Measurements from ENCODE around the gene NET1.

The NET1 gene

GRCh38 chr10:5482016-5482415 lies 69.7 kb downstream of the NET1 start:
- no peak for DNase-seq (ENCODE audit: low read depth)

DNA sequence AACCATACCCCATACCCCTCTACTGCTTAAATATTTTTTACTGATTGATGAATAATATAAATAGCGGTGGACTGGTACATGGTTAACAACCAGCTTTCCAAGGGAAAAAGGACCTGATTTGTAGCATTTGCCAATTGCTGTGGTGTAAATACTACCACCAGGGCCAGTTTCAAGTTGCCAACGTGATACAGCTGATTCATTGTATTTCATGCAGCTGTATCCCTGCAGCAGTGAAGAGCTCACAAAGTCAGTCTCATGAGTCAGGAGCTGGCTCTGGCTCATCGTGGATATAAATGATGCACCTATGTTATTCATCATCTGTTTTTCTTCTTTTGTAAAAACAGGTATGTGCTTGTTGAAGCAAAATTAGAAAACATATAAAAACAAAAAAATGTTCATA lies 71.8 kb downstream of the NET1 start:
- no peak for DNase-seq (ENCODE audit: low read depth)

DNA sequence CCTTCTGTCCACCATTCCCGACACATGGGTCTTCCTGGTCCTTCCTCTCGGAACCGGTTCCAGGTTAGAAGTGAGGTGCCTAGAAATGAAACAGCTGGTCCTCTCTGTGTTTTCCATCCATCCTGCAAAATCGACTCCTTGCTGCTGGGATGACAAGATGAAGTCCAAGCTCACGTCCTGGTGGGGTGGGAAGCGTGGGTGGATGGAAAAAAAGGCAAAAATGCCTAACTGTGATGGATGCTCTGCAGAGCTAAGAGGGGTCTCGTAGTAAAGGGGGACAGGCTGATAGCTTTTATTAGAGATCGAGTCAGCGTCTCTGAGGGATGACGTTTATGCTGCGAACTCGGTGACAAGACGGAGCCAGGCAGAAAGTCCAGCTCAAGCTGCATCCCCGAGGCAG lies 72.9 kb downstream of the NET1 start:
- DNase-seq (ENCODE audit: low read depth) = no peak

- no peak for DNase-seq (ENCODE audit: low read depth)
These were observed 73.8 kb downstream of the NET1 start for GRCh38 chr10:5485948-5486852.

DNA sequence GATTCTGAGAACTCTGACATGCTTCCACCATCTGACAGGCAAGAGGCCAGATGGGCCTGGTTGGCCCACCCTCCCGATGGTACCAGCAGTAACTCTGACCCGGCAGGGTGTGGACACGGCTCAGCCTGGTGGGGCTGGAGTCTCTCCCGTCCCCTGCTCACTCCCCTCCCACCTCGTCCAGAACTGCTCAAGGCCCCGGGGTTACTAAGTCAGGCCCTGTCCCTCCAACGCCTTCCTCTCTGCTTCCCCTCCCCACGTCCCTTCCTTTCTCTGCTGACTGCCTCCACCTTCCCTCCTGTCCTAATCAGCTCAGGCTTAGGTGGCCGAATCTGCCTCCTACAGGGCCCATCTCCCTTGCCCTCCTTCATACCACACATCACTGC lies 74.5 kb downstream of the NET1 start:
- DNase-seq (ENCODE audit: low read depth) = no peak

DNA sequence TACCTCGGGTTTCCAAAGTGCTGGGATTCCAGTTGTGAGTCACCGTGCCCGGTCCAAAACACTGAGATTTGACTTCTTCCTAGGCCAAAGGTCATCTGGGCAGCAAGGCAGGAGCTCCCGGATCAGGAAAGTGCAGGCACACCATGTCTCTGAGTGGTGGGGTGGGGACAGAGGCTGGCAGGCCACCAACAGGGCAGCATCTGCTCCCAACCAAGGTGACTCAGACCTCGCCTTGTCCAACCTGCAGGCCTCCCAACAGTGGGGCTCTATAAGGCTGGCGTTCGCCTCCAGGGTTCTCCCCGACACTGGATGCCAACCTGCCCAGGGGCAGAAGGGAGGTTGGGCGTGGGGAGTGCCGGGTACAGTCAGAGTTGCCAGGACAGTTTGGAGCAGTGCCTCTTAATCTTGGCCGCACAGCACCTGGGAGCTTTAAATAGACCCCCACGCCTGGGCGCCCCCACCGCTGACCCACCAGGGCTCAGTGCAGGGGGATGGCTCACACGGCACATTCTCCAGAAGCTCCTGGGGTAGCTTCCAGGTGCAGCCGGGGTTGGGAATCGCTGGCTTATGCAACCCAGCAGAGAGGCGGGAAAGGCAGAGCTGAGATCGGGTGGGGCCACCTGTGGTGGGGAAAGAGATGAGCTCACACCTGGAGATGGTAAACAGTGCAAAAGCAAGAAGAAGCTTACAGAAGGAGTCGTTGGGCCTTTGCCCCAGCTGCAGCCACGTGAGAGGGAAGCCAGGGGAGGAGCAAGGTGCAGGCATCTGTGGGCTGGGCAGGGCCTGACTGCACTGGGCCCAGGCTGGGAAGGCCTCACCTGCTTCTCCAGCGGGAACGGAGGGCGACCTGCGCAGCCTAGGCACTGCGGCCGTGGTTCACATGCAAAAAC lies 76.2 kb downstream of the NET1 start:
- DNase-seq (ENCODE audit: low read depth) = no peak

DNA sequence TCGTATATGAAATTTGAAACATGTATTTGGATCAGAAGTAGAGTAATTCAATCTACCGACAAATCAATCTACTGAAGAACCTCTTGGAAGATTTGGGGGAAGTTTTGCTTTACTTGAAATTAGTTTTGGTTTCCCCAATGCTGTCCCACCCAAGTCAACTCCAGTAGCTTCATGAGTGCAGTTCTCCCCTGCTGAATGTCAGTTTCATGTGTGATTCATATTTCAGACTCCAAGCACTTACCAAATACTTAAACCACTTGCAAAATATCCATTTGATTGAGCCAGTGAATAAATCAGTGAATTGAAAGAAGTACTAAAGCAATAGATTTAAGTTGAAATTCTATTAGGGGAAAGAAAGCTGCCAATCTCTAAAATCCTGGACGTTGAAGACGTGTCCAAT lies 77.7 kb downstream of the NET1 start:
- no peak for DNase-seq (ENCODE audit: low read depth)

- no peak for DNase-seq (ENCODE audit: low read depth)
These were observed 78.5 kb downstream of the NET1 start for GRCh38 chr10:5490698-5491464.

DNA sequence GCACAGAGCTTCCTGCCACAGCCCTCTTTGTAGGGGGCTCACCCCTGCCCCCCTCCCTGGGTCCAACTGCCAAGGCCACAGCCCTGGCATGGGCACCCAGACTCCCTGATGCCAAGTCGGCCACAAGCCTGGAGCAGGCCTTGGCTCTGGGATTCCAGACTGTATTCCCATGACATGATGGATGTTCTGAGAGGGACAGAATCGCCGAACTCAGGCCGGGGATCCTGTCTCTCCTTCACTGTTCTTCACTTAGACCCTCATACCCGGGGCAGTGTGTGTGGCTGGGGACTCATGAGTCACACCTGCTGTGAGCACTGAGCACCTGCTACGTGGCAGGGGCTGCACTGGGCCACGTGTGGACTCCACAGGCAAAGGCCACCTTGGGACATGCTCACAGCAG lies 79.1 kb downstream of the NET1 start:
- DNase-seq (ENCODE audit: low read depth) = no peak

DNA sequence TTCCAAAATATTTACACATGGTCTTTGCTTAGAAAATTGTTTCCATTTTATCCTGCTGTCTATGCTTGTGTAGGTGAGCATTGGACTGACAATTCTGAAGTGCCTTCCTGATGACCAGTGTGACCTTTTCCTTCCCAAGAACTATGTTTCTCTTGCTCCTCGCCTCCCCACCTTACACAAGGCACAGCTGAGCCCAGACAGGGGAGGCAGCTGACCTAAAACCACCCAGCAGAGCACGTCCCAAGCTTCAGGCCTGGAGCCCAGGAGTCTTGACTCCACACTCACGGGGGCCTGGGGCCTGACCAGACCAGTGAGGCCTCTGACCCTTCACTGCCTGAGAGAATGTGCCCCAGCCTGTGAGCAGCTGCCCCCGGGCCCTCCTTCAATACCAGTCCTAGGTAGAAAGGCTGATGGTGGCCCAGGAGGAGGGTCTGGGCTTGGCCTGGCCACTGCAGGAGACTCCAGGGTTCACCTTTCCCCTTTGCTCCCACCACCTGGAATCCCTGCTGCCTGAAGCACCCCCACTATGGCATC lies 80.0 kb downstream of the NET1 start:
- no peak for DNase-seq (ENCODE audit: low read depth)

GRCh38 chr10:5492929-5493576 lies 80.7 kb downstream of the NET1 start:
- DNase-seq (ENCODE audit: low read depth) = no peak

DNA sequence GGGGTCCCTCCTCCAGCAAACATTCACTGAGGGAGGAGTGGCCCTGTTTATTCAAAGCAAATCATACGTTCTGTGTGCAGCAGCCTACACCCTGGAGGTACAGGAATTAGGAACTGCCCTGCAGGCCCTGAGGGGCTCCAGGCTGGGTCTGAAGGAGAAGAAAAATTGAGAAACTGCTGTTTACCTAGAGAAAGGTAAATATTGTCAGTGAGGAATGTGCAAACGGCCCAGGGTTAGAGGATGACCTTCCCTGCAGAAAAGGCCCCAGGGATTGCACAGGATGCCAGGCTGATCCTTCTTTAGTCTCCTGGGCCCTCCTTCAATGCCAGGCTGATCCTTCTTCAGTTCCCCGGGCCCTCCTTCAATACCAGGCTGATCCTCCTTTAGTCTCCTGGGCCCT lies 81.3 kb downstream of the NET1 start:
- no peak for DNase-seq (ENCODE audit: low read depth)

GRCh38 chr10:5494611-5495010 lies 82.3 kb downstream of the NET1 start:
- no peak for DNase-seq (ENCODE audit: low read depth)

DNA sequence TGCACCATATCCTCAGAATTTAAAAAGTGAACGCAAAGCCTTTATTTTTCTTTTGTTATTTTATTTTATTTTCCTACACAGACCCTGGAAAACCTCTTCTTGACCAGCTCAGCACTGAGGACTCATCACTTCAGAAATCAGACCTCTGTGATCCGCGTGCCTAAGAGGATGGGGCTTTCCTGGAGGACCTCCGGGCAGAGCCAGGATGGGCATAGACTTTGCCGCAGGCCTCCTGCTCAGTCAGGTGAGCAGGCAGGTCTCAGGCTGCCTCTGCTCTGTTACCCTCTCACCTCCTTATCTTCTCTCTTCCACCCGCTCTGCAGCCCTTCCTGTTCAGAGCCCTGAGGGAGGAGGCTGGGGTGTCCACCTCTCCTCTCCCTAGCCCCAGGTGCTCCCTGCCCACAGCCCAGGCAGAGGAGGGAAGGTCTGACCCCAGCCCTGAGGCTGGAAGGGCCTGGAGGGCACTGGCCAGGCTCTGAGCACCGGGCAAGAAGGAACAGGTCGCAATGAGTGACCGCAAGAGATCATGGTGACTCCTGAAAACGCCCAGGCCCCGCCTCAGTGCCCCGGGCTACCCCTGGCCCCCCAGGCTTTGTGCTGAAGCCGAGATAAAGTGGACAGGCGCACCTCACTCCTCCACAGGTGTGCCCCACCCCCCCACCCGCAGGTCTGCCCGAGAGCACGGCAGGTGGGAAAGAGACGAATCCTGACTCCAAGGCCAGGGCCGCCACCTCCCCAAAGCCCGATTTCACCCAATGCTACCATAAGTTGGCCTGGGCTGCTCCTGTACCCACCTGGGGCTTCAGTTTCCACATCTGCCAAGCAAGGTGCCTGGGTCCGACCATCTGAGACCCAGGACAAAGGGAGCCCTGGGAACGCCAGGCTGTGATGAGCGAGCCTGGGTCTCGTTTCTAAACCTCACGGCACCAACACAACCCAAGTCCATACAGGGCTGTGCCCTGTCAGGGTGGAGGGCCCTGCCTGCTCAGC lies 84.2 kb downstream of the NET1 start:
- DNase-seq (ENCODE audit: low read depth) = no peak

GRCh38 chr10:5497289-5497688 lies 84.9 kb downstream of the NET1 start:
- no peak for DNase-seq (ENCODE audit: low read depth)

- no peak for DNase-seq (ENCODE audit: low read depth)
These were observed 85.8 kb downstream of the NET1 start for GRCh38 chr10:5497948-5498730.

- DNase-seq (ENCODE audit: low read depth) = no peak
These were observed 86.6 kb downstream of the NET1 start for GRCh38 chr10:5498791-5499492.

DNA sequence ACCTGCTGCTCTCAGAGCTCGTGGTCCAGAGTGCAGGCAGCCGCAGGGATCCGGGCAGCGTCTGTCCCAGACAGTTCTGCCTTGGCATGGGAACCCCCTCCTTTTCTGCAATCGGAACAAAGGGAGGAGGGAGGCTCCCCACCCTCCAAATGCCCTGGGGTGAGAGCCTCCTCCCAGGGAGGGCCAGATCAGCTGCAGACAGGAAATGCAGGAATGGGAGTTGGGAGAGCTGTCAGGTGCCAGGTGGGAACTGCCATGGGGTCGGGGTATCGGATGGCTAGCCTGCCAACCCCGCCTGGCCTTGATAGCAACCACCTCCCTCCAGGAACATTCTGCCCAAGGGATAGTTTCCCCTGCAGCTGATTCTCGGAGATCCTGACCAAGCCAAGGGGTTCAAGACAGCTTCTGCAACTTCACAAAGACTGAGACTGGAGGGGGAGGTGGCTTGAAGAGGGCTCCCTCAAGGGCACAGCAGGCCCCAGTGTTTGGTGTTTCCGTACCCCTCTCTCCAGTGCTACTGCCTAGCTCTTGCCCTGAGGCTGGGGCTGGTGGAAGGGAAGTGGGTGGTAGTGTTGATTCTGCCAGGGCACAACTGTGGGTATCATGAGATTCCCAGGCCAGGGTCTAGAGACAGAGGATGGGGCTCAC lies 87.3 kb downstream of the NET1 start, which contains the start of gene CALML5:
Gene CALML5, minus strand, starts transcription at position 78 of the 648 bp plus-strand sequence. CDS start 132 bp downstream, outside the sequence.
- no peak for DNase-seq (ENCODE audit: low read depth)

Data from stimulated activated CD8-positive, alpha-beta memory T cell treated with anti-CD3 and anti-CD28 coated beads, Interleukin-7, amount 100 ng/mL, for 24 hours (primary cell).